Naive thymus-derived CD4-positive, alpha-beta T cell (primary cell): ENCODE measurements around the gene SIPA1. TPM values are rescaled to one million over a fixed set of nuclear protein-coding genes. Genes with fewer than 3 reads are reported as not detected.
A peak's percentile ranks its signal among the peaks of the same experiment; 100 is the strongest.

ENCODE experiments used
- ATAC-seq: fragments of 150-1000 bp; cut with Tn5 transposase; 2 replicates; pipeline ENCODE4 v1.10.0; 2021; ENCODE audit warnings: mild to moderate bottlenecking, moderate library complexity
- CTCF ChIA-PET: fragments of 350-600 bp; sonication (Branson Sonifier 250); formaldehyde crosslinking; loops from one replicate; lab custom pipeline; 2021; ENCODE audit warnings: antibody characterized with exemption; lab: Charles Lee
- POLR2A ChIA-PET: fragments of 350-600 bp; sonication (Branson Sonifier 250); formaldehyde crosslinking; loops from one replicate; lab custom pipeline; 2021; ENCODE audit warnings: antibody characterized with exemption, inconsistent platforms; lab: Charles Lee
- DNase-seq, 9 donors: peaks; one replicate each; pipeline versions ENCODE4 v3.0.0 to v3.0.0-alpha.2; 2020 to 2022; ENCODE audit warnings: mixed read lengths in 1 of 9
- H3K27ac ChIP-seq: one replicate; pipeline ENCODE4 v1.7.0; 2013; ENCODE audit warnings: mild to moderate bottlenecking, low read depth, low read length, moderate library complexity
- H3K27me3 ChIP-seq, 2 donors: one replicate each; pipeline ENCODE4 v1.7.0; 2013; ENCODE audit warnings: low read length in 2 of 2, mild to moderate bottlenecking in 2 of 2, moderate library complexity in 2 of 2; ENCODE audit not compliant: control insufficient read depth in 2 of 2, insufficient read depth in 2 of 2
- H3K36me3 ChIP-seq, 3 experiments: 1 replicate in 2 of 3; 2 replicates in 1 of 3; pipeline ENCODE4 v1.7.0; 2013; ENCODE audit warnings: low read length in 3 of 3, mild to moderate bottlenecking in 3 of 3, moderate library complexity in 1 of 3; ENCODE audit not compliant: insufficient read depth in 3 of 3, control insufficient read depth in 2 of 3
- H3K4me1 ChIP-seq, 2 donors: one replicate each; pipeline ENCODE4 v1.7.0; 2013; ENCODE audit warnings: low read length in 2 of 2, mild to moderate bottlenecking in 2 of 2, moderate library complexity in 1 of 2; ENCODE audit not compliant: control insufficient read depth in 2 of 2, insufficient read depth in 2 of 2
- H3K4me3 ChIP-seq: 2 replicates; pipeline ENCODE4 v1.7.0; 2013; ENCODE audit warnings: mild to moderate bottlenecking, low read length
- H3K9me3 ChIP-seq, 3 experiments: 1 replicate in 2 of 3; 2 replicates in 1 of 3; pipeline ENCODE4 v1.7.0; 2013; ENCODE audit warnings: low read length in 3 of 3; ENCODE audit not compliant: control insufficient read depth in 2 of 3
- H3K27ac Mint-ChIP-seq, 9 donors: one replicate each; pipeline ENCODE4 v1.8.0; 2020 to 2022; ENCODE audit warnings: mixed read lengths in 9 of 9, mild to moderate bottlenecking in 8 of 9, moderate library complexity in 5 of 9, inconsistent platforms in 2 of 9
- H3K27me3 Mint-ChIP-seq, 5 donors: one replicate each; pipeline ENCODE4 v1.8.0; 2021 to 2022; ENCODE audit warnings: mixed read lengths in 5 of 5, mild to moderate bottlenecking in 1 of 5
- H3K36me3 Mint-ChIP-seq, 5 donors: one replicate each; pipeline ENCODE4 v1.8.0; 2020 to 2022; ENCODE audit warnings: mixed read lengths in 5 of 5, mild to moderate bottlenecking in 3 of 5, inconsistent platforms in 1 of 5
- H3K4me1 Mint-ChIP-seq, 7 donors: one replicate each; pipeline ENCODE4 v1.8.0; 2020 to 2022; ENCODE audit warnings: mixed read lengths in 7 of 7, mild to moderate bottlenecking in 3 of 7, inconsistent platforms in 1 of 7
- H3K4me3 Mint-ChIP-seq, 10 donors: one replicate each; pipeline ENCODE4 v1.8.0; 2020 to 2022; ENCODE audit warnings: mild to moderate bottlenecking in 10 of 10, mixed read lengths in 10 of 10, moderate library complexity in 6 of 10, inconsistent platforms in 2 of 10
- H3K9me3 Mint-ChIP-seq, 11 donors: one replicate each; pipeline ENCODE4 v1.8.0; 2020 to 2022; ENCODE audit warnings: mixed read lengths in 11 of 11, mild to moderate bottlenecking in 4 of 11, inconsistent platforms in 1 of 11, moderate library complexity in 1 of 11
- intact Hi-C, 2 donors: fragments of 100-400 bp; cut with micrococcal nuclease; formaldehyde crosslinking; loops; one replicate each; pipeline ENCODE4 v1.15.1; 2023
- polyA plus RNA-seq, 2 donors: library from polyadenylated mRNA; unstranded; fragments of 300-500 nt; fragmentation: Illumina TruSeq; gene quantifications; one replicate each; pipeline ENCODE4 v1.2.3, GENCODE V29; 2021
- total RNA-seq, 6 experiments: library from RNA in 5 of 6; stranded (reverse) in 5 of 6; gene quantifications; 1 replicate in 5 of 6; 2 replicates in 1 of 6; pipeline ENCODE4 v1.2.3 and lab custom pipeline; 2021 to 2026

SIPA1 gene
- total and polyA plus RNA-seq, 7 experiments from 2014 or later, result 90.3 to 249 (median 184) TPM

DNA sequence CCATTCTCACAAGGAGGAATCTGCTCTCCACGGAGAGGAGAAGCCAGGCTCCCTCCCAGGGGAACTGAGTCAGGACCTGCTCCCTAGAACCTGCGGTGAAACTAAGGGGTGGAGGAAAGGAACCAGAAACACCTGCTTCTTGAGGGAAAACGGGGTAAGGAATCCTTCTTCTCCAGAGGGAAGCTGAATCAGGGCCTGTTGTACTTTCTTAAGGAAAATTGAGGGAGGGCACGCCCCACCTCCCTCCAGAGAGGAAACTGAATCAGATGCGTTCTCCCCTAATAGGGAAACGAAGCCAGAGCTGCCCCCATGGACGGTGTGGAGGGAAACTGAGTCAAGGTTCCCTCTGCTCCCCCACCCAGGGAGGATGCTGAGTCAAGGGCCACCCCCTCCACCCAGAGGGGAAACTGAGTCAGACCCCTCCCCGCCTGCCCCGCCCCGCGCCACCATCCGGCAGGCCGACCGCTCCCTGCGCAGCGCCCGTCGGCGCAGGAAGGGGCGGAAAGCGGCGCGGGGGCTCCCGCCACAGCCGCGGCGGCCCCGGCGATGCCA lies 24.4 kb downstream of the SIPA1 start:
- intact Hi-C loops, result loop anchor here (1.0 to 2.0 kb wide), 4 partner anchors 9 to 196 kb away; partner anchors contain the start of genes CFL1 (in 2 of the 2) and KAT5 (in 1 of the 2)
- H3K27ac Mint-ChIP-seq, result peak overlapping the region in 8 of 9 donors; percentile 70 to 93 (median 83)
- Histone ChIP-seq H3K4me1 (peaks cover 20 to 33% of the 10 kb centered on the region in 2 donors), H3K9me3 (no peaks in the 10 kb centered on the region), H3K27me3 (no peaks in the 10 kb centered on the region), H3K4me3 (peak overlapping the region; percentile 85), H3K36me3 (peaks cover 21 to 49% (median 21%) of the 10 kb centered on the region in 3 experiments), H3K27ac (peak overlapping the region; percentile 99)
- H3K36me3 Mint-ChIP-seq, result peaks cover 10 to 22% (median 18%) of the 10 kb centered on the region in 5 donors
- no peaks in the 10 kb centered on the region for H3K9me3 Mint-ChIP-seq
- DNase-seq, result no peak
- peak overlapping the region; percentile 69 to 91 (median 84) for H3K4me3 Mint-ChIP-seq
- POLR2A ChIA-PET, result interaction anchor here (0.6 to 4.9 kb wide), 20 partner anchors 7 to 240 kb away, joined by 3 to 88 read pairs (median 4); partner anchors contain the start of genes CFL1, EHBP1L1, FAM89B and KAT5
- CTCF ChIA-PET, result interaction anchor here (0.7 to 0.9 kb wide), 2 partner anchors 8 to 47 kb away, joined by 3 read pairs; partner anchors contain the start of gene PCNX3
- no peaks in the 10 kb centered on the region for H3K27me3 Mint-ChIP-seq
- peaks cover 15 to 46% (median 36%) of the 10 kb centered on the region in 7 donors for H3K4me1 Mint-ChIP-seq
- ATAC-seq, result no peak

DNA sequence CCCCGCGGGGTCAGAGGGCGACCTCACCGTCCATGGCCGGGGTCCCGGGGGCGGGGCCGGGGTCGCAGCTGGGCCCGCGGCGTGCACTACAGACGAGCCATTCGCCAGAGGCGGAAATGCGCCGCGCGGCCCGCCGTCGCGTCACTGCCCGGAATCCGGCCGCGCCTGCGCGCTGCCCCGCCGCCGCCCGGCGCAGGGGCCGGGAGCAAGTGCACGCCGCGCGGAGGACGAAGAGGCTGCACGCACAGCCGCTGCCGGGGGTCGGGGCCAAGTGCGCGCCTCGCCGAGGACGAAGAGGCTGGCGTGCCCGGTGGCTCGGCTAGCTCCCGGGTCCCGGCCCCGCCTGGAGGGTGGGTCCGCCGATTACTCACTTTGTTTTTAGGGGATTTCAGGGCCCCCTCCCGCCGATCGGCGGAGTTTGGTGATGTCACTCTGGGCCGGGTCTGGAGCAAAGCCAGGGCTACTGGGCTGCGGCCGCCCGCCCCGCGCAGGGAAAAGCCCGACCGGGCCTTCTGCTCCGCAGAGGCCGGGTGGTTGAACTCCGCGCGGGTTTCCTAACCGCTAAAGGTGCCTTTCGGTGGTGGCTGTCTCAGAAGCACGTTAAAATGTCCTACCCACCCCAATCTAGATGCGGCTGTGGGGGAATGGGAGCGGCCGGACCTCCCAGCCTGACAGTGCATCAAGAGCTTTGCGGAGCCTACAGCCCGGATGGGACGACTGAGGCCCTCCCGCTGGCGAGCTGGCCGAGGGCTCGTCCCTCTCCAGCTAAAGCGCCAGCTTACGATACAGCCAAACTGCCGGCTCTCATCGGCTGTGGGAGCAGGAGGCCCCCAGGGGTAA lies 25.1 kb downstream of the SIPA1 start, which contains the start of gene RELA:
RELA (minus strand) TSS at position 118 of the 840 bp plus-strand sequence; CDS start at position 34, 84 bp downstream.
- H3K27ac Mint-ChIP-seq, result peak within 1 kb of the TSS; percentile 86 to 95 (median 92)
- intact Hi-C loops, result loop anchor here (1.0 to 2.0 kb wide), 9 partner anchors 10 to 339 kb away; partner anchors contain the start of genes C11orf68 (in 2 of the 2), CFL1 (in 2 of the 2), DRAP1 (in 2 of the 2) and PCNX3 (in 2 of the 2)
- CTCF ChIA-PET, result interaction anchor here (0.9 to 1.5 kb wide), 3 partner anchors 10 to 48 kb away, joined by 3 to 6 read pairs (median 3); partner anchors contain the start of gene PCNX3

DNA sequence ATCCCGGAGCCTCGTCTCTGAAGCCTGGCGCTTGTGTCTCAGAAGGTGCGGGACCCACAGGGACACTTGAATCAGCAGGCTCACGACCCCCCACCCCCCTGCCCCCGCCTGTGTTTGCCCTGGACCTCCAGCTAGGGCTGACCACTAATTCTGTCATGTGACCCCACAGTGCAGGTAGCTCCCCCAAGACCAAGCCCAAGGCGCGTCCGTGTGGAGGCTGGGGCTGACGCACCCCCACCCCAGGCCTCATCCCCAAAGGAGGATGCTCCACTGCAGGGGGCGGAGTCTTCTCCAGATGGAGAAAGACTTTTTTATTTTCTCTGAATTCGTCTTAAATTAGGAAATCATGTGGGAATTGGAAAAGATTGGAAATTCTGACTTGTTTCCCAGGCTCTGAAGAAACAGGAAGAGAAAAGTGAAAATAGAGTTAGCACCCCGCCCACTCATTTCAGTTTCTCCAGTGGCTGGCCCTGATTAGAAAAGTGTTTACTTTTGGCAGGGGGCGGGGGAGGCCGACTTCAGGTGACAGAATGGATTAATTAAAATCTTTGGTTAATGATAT lies 25.8 kb downstream of the SIPA1 start:
- peak overlapping the region; percentile 99 for H3K27ac ChIP-seq
- H3K27me3 ChIP-seq, result no peaks in the 10 kb centered on the region
- peak overlapping the region; percentile 86 to 93 (median 90) for H3K4me3 Mint-ChIP-seq
- H3K36me3 Mint-ChIP-seq, result peaks cover 6 to 18% (median 14%) of the 10 kb centered on the region in 5 donors
- peaks cover 20 to 32% of the 10 kb centered on the region in 2 donors for H3K4me1 ChIP-seq
- H3K36me3 ChIP-seq, result peaks cover 9 to 35% (median 15%) of the 10 kb centered on the region in 3 experiments
- ATAC-seq (no peak), DNase-seq (peak in 2 of 9 donors; percentile 26 to 43)
- peak overlapping the region; percentile 85 for H3K4me3 ChIP-seq
- ChIA-PET CTCF (interaction anchor here (1.2 to 1.5 kb wide), 2 partner anchors 11 to 48 kb away, joined by 3 to 6 read pairs; no protein-coding TSS in a partner anchor), POLR2A (interaction anchor here (0.8 to 4.9 kb wide), 14 partner anchors 8 to 339 kb away, joined by 3 to 88 read pairs (median 4); partner anchors contain the start of genes BANF1, CFL1, FAM89B and KAT5)
- peaks cover 10 to 43% (median 28%) of the 10 kb centered on the region in 7 donors for H3K4me1 Mint-ChIP-seq
- H3K9me3 Mint-ChIP-seq, result no peaks in the 10 kb centered on the region
- H3K9me3 ChIP-seq, result no peaks in the 10 kb centered on the region
- no peaks in the 10 kb centered on the region for H3K27me3 Mint-ChIP-seq
- peak overlapping the region; percentile 86 to 95 (median 92) for H3K27ac Mint-ChIP-seq
- intact Hi-C loops, result loop anchor here (1.0 to 2.0 kb wide), 9 partner anchors 10 to 339 kb away; partner anchors contain the start of genes C11orf68 (in 2 of the 2), CFL1 (in 2 of the 2), DRAP1 (in 2 of the 2) and PCNX3 (in 2 of the 2)

More for the DNA sequence above, 25.1 kb downstream of the SIPA1 start, which contains the start of gene RELA:
- Histone ChIP-seq H3K4me1 (peaks cover 20 to 33% of the 10 kb centered on the region in 2 donors), H3K27me3 (no peaks in the 10 kb centered on the region), H3K36me3 (peaks cover 15 to 42% (median 16%) of the 10 kb centered on the region in 3 experiments), H3K9me3 (no peaks in the 10 kb centered on the region), H3K4me3 (peak within 1 kb of the TSS; percentile 85), H3K27ac (peak within 1 kb of the TSS; percentile 99)
- H3K27me3 Mint-ChIP-seq, result no peaks in the 10 kb centered on the region
- DNase-seq, result peak; percentile 84 to 92 (median 89)
- H3K4me3 Mint-ChIP-seq, result peak within 1 kb of the TSS; percentile 86 to 93 (median 90)
- peaks cover 6 to 19% (median 14%) of the 10 kb centered on the region in 5 donors for H3K36me3 Mint-ChIP-seq
- no peaks in the 10 kb centered on the region for H3K9me3 Mint-ChIP-seq
- POLR2A ChIA-PET, result interaction anchor here (0.7 to 4.9 kb wide), 24 partner anchors 8 to 340 kb away, joined by 3 to 88 read pairs (median 4); partner anchors contain the start of genes BANF1, CFL1, EHBP1L1 and FAM89B
- ATAC-seq, result peak; percentile 92
- H3K4me1 Mint-ChIP-seq, result peaks cover 10 to 43% (median 31%) of the 10 kb centered on the region in 7 donors

DNA sequence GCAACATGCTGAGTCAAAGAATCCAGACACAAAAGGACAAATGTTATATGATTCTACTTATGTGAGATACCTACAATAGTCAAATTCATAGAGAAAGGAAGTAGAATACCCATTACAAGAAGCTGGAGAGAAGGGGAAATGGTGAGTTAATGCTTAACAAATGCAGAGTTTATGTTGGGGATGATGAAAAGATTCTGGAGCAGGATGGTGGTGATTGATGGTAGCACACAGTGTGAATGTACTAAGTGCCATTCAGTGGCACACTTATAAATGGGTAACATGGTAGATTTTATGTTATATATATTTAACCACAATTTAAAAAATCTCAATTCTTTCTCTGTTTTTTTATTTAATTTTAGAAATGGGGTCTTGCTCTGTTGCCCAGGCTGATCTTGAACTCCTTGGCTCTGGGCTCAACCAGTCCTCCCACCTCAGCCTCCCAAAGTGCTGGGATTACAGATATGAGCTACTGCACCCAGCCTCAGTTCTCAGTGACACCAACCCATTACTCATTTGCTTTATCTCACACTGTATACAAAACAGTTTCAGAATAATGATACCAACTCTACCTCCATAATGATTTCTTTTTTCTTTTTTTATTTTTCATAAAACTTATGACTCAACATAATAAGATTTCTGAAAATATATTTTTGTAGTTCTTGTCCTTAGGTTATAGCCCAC lies 34.4 kb downstream of the SIPA1 start:
- ChIA-PET POLR2A (interaction anchor here (1.1 kb wide), 1 partner anchor 18 kb away, joined by 3 read pairs; no protein-coding TSS in a partner anchor), CTCF (no interaction called here)
- DNase-seq (no peak), ATAC-seq (no peak)
- H3K9me3 Mint-ChIP-seq, result no peaks in the 10 kb centered on the region
- H3K4me3 Mint-ChIP-seq, result no peak overlapping the region
- Histone ChIP-seq H3K4me3 (no peak overlapping the region), H3K4me1 (no peaks in the 10 kb centered on the region), H3K9me3 (no peaks in the 10 kb centered on the region), H3K27ac (no peak overlapping the region), H3K36me3 (no peaks in the 10 kb centered on the region), H3K27me3 (no peaks in the 10 kb centered on the region)
- intact Hi-C loops, result no loop called here
- peak overlapping the region in 1 of 9 donors; percentile 13 for H3K27ac Mint-ChIP-seq
- no peaks in the 10 kb centered on the region for H3K27me3 Mint-ChIP-seq
- H3K36me3 Mint-ChIP-seq, result no peaks in the 10 kb centered on the region
- H3K4me1 Mint-ChIP-seq, result peaks cover 0 to 3% (median 0%) of the 10 kb centered on the region in 7 donors

DNA sequence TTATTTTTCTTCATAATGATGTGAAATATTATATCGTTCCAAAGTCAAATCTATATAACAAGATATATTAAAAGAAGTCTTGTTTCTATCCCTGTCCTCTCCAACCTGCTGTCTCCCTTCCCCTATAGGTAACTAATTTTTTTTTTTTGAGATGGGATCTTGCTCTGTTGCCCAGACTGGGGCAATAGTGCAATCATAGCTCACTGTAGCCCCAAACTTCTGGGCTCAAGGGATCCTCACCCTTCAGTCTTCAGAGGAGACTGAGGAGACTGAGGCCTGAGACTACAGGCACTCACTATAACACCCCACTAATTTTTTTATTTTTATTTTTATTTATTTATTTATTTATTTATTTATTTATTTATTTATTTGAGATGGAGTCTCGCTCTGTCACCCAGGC lies 35.1 kb downstream of the SIPA1 start:
- no peaks in the 10 kb centered on the region for H3K27me3 ChIP-seq
- H3K27ac ChIP-seq, result no peak overlapping the region
- H3K27ac Mint-ChIP-seq, result no peak overlapping the region
- no peaks in the 10 kb centered on the region for H3K36me3 ChIP-seq
- H3K9me3 ChIP-seq, result no peaks in the 10 kb centered on the region
- H3K4me3 Mint-ChIP-seq, result no peak overlapping the region
- DNase-seq (no peak), ATAC-seq (no peak)
- no peaks in the 10 kb centered on the region for H3K36me3 Mint-ChIP-seq
- H3K4me1 Mint-ChIP-seq, result peaks cover 0 to 3% (median 0%) of the 10 kb centered on the region in 7 donors
- ChIA-PET POLR2A (no interaction called here), CTCF (no interaction called here)
- H3K27me3 Mint-ChIP-seq, result no peaks in the 10 kb centered on the region
- intact Hi-C loops, result no loop called here
- no peaks in the 10 kb centered on the region for H3K4me1 ChIP-seq
- no peak overlapping the region for H3K4me3 ChIP-seq
- no peaks in the 10 kb centered on the region for H3K9me3 Mint-ChIP-seq
